ENCODE results near the gene RPL6. TPM values are rescaled to one million over a fixed set of nuclear protein-coding genes. Genes with fewer than 3 reads are reported as not detected.

RPL6 gene
- total and polyA plus RNA-seq, 9 of the 15 experiments (the other 6 are each of a cell fraction or from before 2014, with no cell fraction given), result 1,519 to 3,103 (median 2,396) TPM

DNA sequence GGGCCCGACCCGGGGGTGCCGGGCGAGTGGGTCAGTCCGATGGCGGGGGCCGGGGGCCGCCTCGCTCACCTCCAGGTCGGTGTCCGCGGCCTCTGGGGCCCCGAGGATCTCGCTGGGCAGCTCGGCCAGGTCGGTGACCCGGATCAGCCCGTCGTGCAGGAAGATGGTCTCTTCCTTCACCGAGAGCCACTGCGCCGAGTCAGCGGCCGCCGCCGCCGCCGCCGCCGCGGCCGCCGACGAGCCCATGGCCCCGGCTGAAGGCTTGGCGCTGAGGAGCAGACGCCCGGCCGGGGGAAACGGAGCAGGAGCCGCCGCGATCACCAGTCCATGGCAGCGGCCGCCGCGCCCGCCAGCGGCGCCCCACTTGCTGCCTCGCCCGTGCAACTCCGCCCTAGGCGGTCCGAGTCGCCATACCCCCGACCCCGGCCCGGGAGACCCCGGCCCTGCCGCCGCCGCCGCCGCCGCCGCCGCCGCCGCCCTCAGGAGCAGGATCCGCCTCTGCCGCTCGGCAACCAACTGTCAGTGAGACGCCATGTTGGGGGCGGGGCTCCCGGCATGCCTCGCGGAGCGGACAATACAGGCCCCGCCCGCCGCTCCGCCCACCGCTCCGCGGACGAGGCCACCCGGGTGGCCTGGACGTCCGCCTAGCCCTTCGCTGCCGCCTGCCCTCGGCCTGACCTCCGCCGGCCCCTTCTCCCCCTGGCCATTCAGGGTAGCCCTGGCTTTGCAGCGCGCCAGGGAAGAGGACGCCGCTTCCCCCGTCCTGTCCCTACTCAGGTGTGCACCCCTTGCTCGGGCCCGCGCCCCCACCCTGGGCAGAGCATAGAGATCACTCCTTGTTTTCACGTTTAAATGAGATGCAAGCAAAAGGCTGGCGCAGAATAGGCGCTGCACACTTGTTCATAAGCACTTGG lies 27.3 kb downstream of the RPL6 start, which contains the start of gene HECTD4 (continued):
- TF ChIP-seq TEAD4 (IDR thresholded peaks at IDR 0.05; ENCODE audit: low read length), result 0 out of 2 replicates have a peak, but pooled peaks have one; percentile 14
- no peak for TF ChIP-seq TEAD4 (CRISPR knock-in tag; IDR thresholded peaks at IDR 0.05; ENCODE audit: borderline replicate concordance)
- TF ChIP-seq BACH1 (tag; IDR thresholded peaks at IDR 0.05), result no peak
- TF ChIP-seq RBBP5 (IDR thresholded peaks at IDR 0.05; ENCODE audit: borderline replicate concordance, insufficient read depth, low read length, poor library complexity, severe bottlenecking), result peak; percentile 89
- no peak for TF ChIP-seq NFE2L1 (tag; IDR thresholded peaks at IDR 0.05; ENCODE audit: borderline replicate concordance, low read depth)
- peak; percentile 89 for TF ChIP-seq POLR2B (IDR thresholded peaks at IDR 0.05; ENCODE audit: low read depth, partially characterized antibody)
- 0 out of 2 replicates have a peak, but pooled peaks have one; percentile 56 for TF ChIP-seq NFRKB (IDR thresholded peaks at IDR 0.05; ENCODE audit: low read depth)
- TF ChIP-seq, protein P1, sequence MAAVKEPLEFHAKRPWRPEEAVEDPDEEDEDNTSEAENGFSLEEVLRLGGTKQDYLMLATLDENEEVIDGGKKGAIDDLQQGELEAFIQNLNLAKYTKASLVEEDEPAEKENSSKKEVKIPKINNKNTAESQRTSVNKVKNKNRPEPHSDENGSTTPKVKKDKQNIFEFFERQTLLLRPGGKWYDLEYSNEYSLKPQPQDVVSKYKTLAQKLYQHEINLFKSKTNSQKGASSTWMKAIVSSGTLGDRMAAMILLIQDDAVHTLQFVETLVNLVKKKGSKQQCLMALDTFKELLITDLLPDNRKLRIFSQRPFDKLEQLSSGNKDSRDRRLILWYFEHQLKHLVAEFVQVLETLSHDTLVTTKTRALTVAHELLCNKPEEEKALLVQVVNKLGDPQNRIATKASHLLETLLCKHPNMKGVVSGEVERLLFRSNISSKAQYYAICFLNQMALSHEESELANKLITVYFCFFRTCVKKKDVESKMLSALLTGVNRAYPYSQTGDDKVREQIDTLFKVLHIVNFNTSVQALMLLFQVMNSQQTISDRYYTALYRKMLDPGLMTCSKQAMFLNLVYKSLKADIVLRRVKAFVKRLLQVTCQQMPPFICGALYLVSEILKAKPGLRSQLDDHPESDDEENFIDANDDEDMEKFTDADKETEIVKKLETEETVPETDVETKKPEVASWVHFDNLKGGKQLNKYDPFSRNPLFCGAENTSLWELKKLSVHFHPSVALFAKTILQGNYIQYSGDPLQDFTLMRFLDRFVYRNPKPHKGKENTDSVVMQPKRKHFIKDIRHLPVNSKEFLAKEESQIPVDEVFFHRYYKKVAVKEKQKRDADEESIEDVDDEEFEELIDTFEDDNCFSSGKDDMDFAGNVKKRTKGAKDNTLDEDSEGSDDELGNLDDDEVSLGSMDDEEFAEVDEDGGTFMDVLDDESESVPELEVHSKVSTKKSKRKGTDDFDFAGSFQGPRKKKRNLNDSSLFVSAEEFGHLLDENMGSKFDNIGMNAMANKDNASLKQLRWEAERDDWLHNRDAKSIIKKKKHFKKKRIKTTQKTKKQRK (IDR thresholded peaks at IDR 0.05; ENCODE audit: borderline replicate concordance, low read depth, low read length), result no peak
- TF ChIP-seq CBX2 (IDR thresholded peaks at IDR 0.05; ENCODE audit: insufficient read depth, low read length, poor library complexity, severe bottlenecking), result no peak
- TF ChIP-seq ARNT (IDR thresholded peaks at IDR 0.05), result no peak
- TF ChIP-seq ZNF175 (CRISPR knock-in tag; IDR thresholded peaks at IDR 0.05; ENCODE audit: low read depth), result no peak
- TF ChIP-seq PRDM10 (IDR thresholded peaks at IDR 0.05; ENCODE audit: partially characterized antibody), result peak; percentile 96
- TF ChIP-seq, protein P2, sequence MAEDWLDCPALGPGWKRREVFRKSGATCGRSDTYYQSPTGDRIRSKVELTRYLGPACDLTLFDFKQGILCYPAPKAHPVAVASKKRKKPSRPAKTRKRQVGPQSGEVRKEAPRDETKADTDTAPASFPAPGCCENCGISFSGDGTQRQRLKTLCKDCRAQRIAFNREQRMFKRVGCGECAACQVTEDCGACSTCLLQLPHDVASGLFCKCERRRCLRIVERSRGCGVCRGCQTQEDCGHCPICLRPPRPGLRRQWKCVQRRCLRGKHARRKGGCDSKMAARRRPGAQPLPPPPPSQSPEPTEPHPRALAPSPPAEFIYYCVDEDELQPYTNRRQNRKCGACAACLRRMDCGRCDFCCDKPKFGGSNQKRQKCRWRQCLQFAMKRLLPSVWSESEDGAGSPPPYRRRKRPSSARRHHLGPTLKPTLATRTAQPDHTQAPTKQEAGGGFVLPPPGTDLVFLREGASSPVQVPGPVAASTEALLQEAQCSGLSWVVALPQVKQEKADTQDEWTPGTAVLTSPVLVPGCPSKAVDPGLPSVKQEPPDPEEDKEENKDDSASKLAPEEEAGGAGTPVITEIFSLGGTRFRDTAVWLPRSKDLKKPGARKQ (CRISPR knock-in tag; IDR thresholded peaks at IDR 0.05), result no peak
- no peak for TF ChIP-seq E4F1 (CRISPR knock-in tag; IDR thresholded peaks at IDR 0.05; ENCODE audit: borderline replicate concordance)

Data from K562 (cell line).